Right ventricle myocardium superior (tissue), 1 donor: Measurements from ENCODE around the gene ZNF254. TPM values are rescaled to one million over a fixed set of nuclear protein-coding genes. Genes with fewer than 3 reads are reported as not detected.

ENCODE experiments used
- ATAC-seq: fragments of 200-7000 bp; cut with Tn5 transposase; one replicate; pipeline ENCODE4 v1.9.1; 2020; ENCODE audit warnings: mild to moderate bottlenecking; ENCODE audit not compliant: poor library complexity
- DNase-seq: peaks from one replicate; pipeline ENCODE4 v3.0.0-alpha.2; 2020
- intact Hi-C: fragments of 100-400 bp; cut with DNase I; formaldehyde crosslinking; loops from one replicate; pipeline ENCODE4 v1.11.2; 2022
- total RNA-seq: library from RNA; stranded (reverse); fragmentation: NEBNext Ultra II Directional; extraction: Animal tissue kit (Norgen Biotek cat#: 25700); gene quantifications from one replicate; pipeline ENCODE4 v1.2.1, GENCODE V29; 2021
- donor health status: DM: no; HTN: yes; CAD: no; lungs with severe emphysema.

ZNF254 gene
- total RNA-seq, 1 donor from 2014 or later = 8.6 TPM

DNA sequence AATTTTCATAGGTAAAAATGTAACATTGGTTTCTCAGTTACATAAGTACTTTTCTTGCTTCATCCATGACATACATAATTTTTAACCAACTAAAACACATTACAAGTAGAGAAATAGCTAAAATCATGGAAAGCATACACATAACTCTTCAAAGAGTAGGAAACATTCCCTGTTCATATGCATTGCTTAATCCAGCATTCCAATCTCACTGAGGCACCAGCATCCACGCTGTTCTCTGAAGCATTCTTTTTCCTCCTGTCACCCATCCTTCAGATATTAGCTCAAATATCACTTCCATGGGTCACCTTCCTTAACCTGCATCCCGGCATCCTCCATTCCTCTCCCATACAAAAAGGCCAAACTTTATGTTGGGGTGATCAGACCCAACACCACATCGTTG, 79.1 kb downstream of the ZNF254 start:
- no peak for ATAC-seq
- intact Hi-C loops = no loop called here
- no peak for DNase-seq

GRCh38 chr19:24173882-24174281, 86.9 kb downstream of the ZNF254 start:
- ATAC-seq (no peak), DNase-seq (no peak)
- intact Hi-C loops = no loop called here

GRCh38 chr19:24177686-24178085, 90.7 kb downstream of the ZNF254 start:
- no peak for ATAC-seq
- intact Hi-C loops = no loop called here

GRCh38 chr19:24178207-24178606, 91.2 kb downstream of the ZNF254 start:
- intact Hi-C loops = no loop called here
- ATAC-seq (no peak), DNase-seq (no peak)

More at GRCh38 chr19:24177686-24178085, 90.7 kb downstream of the ZNF254 start:
- DNase-seq = no peak

Other genes starting within 250 kb of the ZNF254 start
- gene ZNF726, start 172.3 kb upstream of the ZNF254 start, total RNA-seq = 0.32 TPM